ENCODE data around the gene MACROH2A2.
"Not testable (repeated sequence)": the region's sequence is repeated elsewhere in the genome, so short reads cannot be mapped to it uniquely, and the experiment has no call there.

The MACROH2A2 gene

GRCh38 chr10:70066190-70066589, 13.5 kb downstream of the MACROH2A2 start:
- no peak overlapping the region for H3K27ac ChIP-seq (ENCODE audit: low read depth, low read length)
- no peaks in the 10 kb centered on the region for H3K79me2 ChIP-seq (ENCODE audit: control insufficient read depth, insufficient read depth, low read length, unreplicated experiment)
- H3K4me1 ChIP-seq (ENCODE audit: control insufficient read depth, insufficient read depth, low read length, unreplicated experiment), result no peaks in the 10 kb centered on the region
- H3K36me3 ChIP-seq (ENCODE audit: insufficient read depth, low read length), result no peaks in the 10 kb centered on the region
- no peak overlapping the region for H2AFZ ChIP-seq (ENCODE audit: low read length, unreplicated experiment)
- no peak overlapping the region for H3K4me3 ChIP-seq (ENCODE audit: low read depth, low read length)
- H3K27me3 ChIP-seq (ENCODE audit: insufficient read depth, low read length), result no peaks in the 10 kb centered on the region

GRCh38 chr10:70067586-70067985, 14.9 kb downstream of the MACROH2A2 start:
- no peaks in the 10 kb centered on the region for H3K27me3 ChIP-seq (ENCODE audit: insufficient read depth, low read length)
- H3K4me3 ChIP-seq (ENCODE audit: low read depth, low read length), result no peak overlapping the region
- no peak overlapping the region for H3K27ac ChIP-seq (ENCODE audit: low read depth, low read length)
- H3K79me2 ChIP-seq (ENCODE audit: control insufficient read depth, insufficient read depth, low read length, unreplicated experiment), result no peaks in the 10 kb centered on the region
- H3K4me1 ChIP-seq (ENCODE audit: control insufficient read depth, insufficient read depth, low read length, unreplicated experiment), result no peaks in the 10 kb centered on the region
- H3K36me3 ChIP-seq (ENCODE audit: insufficient read depth, low read length), result no peaks in the 10 kb centered on the region
- no peak overlapping the region for H2AFZ ChIP-seq (ENCODE audit: low read length, unreplicated experiment)

- Histone ChIP-seq H3K4me1 (ENCODE audit: control insufficient read depth, insufficient read depth, low read length, unreplicated experiment) (no peaks in the 10 kb centered on the region), H3K36me3 (ENCODE audit: insufficient read depth, low read length) (no peaks in the 10 kb centered on the region), H3K4me3 (ENCODE audit: low read depth, low read length) (no peak overlapping the region), H3K27ac (ENCODE audit: low read depth, low read length) (no peak overlapping the region), H3K27me3 (ENCODE audit: insufficient read depth, low read length) (no peaks in the 10 kb centered on the region), H3K79me2 (ENCODE audit: control insufficient read depth, insufficient read depth, low read length, unreplicated experiment) (no peaks in the 10 kb centered on the region), H2AFZ (ENCODE audit: low read length, unreplicated experiment) (no peak overlapping the region)
Measured at GRCh38 chr10:70068925-70069324, 16.3 kb downstream of the MACROH2A2 start.

GRCh38 chr10:70069346-70069745, 16.7 kb downstream of the MACROH2A2 start:
- no peaks in the 10 kb centered on the region for H3K27me3 ChIP-seq (ENCODE audit: insufficient read depth, low read length)
- H3K79me2 ChIP-seq (ENCODE audit: control insufficient read depth, insufficient read depth, low read length, unreplicated experiment), result no peaks in the 10 kb centered on the region
- H2AFZ ChIP-seq (ENCODE audit: low read length, unreplicated experiment), result no peak overlapping the region
- H3K4me3 ChIP-seq (ENCODE audit: low read depth, low read length), result no peak overlapping the region
- H3K4me1 ChIP-seq (ENCODE audit: control insufficient read depth, insufficient read depth, low read length, unreplicated experiment), result no peaks in the 10 kb centered on the region
- H3K27ac ChIP-seq (ENCODE audit: low read depth, low read length), result no peak overlapping the region
- no peaks in the 10 kb centered on the region for H3K36me3 ChIP-seq (ENCODE audit: insufficient read depth, low read length)

- H3K4me3 ChIP-seq (ENCODE audit: low read depth, low read length), result no peak overlapping the region
- H3K27me3 ChIP-seq (ENCODE audit: insufficient read depth, low read length), result no peaks in the 10 kb centered on the region
- H3K36me3 ChIP-seq (ENCODE audit: insufficient read depth, low read length), result no peaks in the 10 kb centered on the region
- no peak overlapping the region for H2AFZ ChIP-seq (ENCODE audit: low read length, unreplicated experiment)
- no peak overlapping the region for H3K27ac ChIP-seq (ENCODE audit: low read depth, low read length)
- no peaks in the 10 kb centered on the region for H3K4me1 ChIP-seq (ENCODE audit: control insufficient read depth, insufficient read depth, low read length, unreplicated experiment)
- no peaks in the 10 kb centered on the region for H3K79me2 ChIP-seq (ENCODE audit: control insufficient read depth, insufficient read depth, low read length, unreplicated experiment)
Measured at GRCh38 chr10:70070834-70071233, 18.2 kb downstream of the MACROH2A2 start.

GRCh38 chr10:70074165-70074564, 21.5 kb downstream of the MACROH2A2 start:
- Histone ChIP-seq H2AFZ (ENCODE audit: low read length, unreplicated experiment) (no peak overlapping the region), H3K27me3 (ENCODE audit: insufficient read depth, low read length) (no peaks in the 10 kb centered on the region), H3K4me3 (ENCODE audit: low read depth, low read length) (no peak overlapping the region), H3K36me3 (ENCODE audit: insufficient read depth, low read length) (no peaks in the 10 kb centered on the region), H3K27ac (ENCODE audit: low read depth, low read length) (no peak overlapping the region), H3K4me1 (ENCODE audit: control insufficient read depth, insufficient read depth, low read length, unreplicated experiment) (peaks cover 3% of the 10 kb centered on the region), H3K79me2 (ENCODE audit: control insufficient read depth, insufficient read depth, low read length, unreplicated experiment) (no peaks in the 10 kb centered on the region)

- Histone ChIP-seq H3K4me3 (ENCODE audit: low read depth, low read length) (no peak overlapping the region), H3K4me1 (ENCODE audit: control insufficient read depth, insufficient read depth, low read length, unreplicated experiment) (peaks cover 3% of the 10 kb centered on the region), H2AFZ (ENCODE audit: low read length, unreplicated experiment) (no peak overlapping the region), H3K36me3 (ENCODE audit: insufficient read depth, low read length) (no peaks in the 10 kb centered on the region), H3K27me3 (ENCODE audit: insufficient read depth, low read length) (no peaks in the 10 kb centered on the region), H3K27ac (ENCODE audit: low read depth, low read length) (no peak overlapping the region), H3K79me2 (ENCODE audit: control insufficient read depth, insufficient read depth, low read length, unreplicated experiment) (no peaks in the 10 kb centered on the region)
Measured at GRCh38 chr10:70074971-70075370, 22.3 kb downstream of the MACROH2A2 start.

- no peaks in the 10 kb centered on the region for H3K36me3 ChIP-seq (ENCODE audit: insufficient read depth, low read length)
- no peaks in the 10 kb centered on the region for H3K27me3 ChIP-seq (ENCODE audit: insufficient read depth, low read length)
- no peak overlapping the region for H3K27ac ChIP-seq (ENCODE audit: low read depth, low read length)
- peaks cover 3% of the 10 kb centered on the region for H3K4me1 ChIP-seq (ENCODE audit: control insufficient read depth, insufficient read depth, low read length, unreplicated experiment)
- H3K79me2 ChIP-seq (ENCODE audit: control insufficient read depth, insufficient read depth, low read length, unreplicated experiment), result no peaks in the 10 kb centered on the region
- no peak overlapping the region for H3K4me3 ChIP-seq (ENCODE audit: low read depth, low read length)
- no peak overlapping the region for H2AFZ ChIP-seq (ENCODE audit: low read length, unreplicated experiment)
Measured at GRCh38 chr10:70078329-70078728, 25.7 kb downstream of the MACROH2A2 start.

GRCh38 chr10:70078937-70079336, 26.3 kb downstream of the MACROH2A2 start:
- Histone ChIP-seq H3K79me2 (ENCODE audit: control insufficient read depth, insufficient read depth, low read length, unreplicated experiment) (no peaks in the 10 kb centered on the region), H3K36me3 (ENCODE audit: insufficient read depth, low read length) (no peaks in the 10 kb centered on the region), H3K27ac (ENCODE audit: low read depth, low read length) (no peak overlapping the region), H3K4me3 (ENCODE audit: low read depth, low read length) (no peak overlapping the region), H3K27me3 (ENCODE audit: insufficient read depth, low read length) (no peaks in the 10 kb centered on the region), H2AFZ (ENCODE audit: low read length, unreplicated experiment) (no peak overlapping the region), H3K4me1 (ENCODE audit: control insufficient read depth, insufficient read depth, low read length, unreplicated experiment) (peaks cover 3% of the 10 kb centered on the region)

- not testable (repeated sequence) for H3K4me1 ChIP-seq (ENCODE audit: control insufficient read depth, insufficient read depth, low read length, unreplicated experiment); H3K36me3 ChIP-seq (ENCODE audit: insufficient read depth, low read length); H3K27me3 ChIP-seq (ENCODE audit: insufficient read depth, low read length); H3K27ac ChIP-seq (ENCODE audit: low read depth, low read length); H3K4me3 ChIP-seq (ENCODE audit: low read depth, low read length); H2AFZ ChIP-seq (ENCODE audit: low read length, unreplicated experiment); H3K79me2 ChIP-seq (ENCODE audit: control insufficient read depth, insufficient read depth, low read length, unreplicated experiment)
Measured at GRCh38 chr10:70080789-70081188, 28.1 kb downstream of the MACROH2A2 start.

GRCh38 chr10:70084189-70084588, 31.5 kb downstream of the MACROH2A2 start:
- Histone ChIP-seq H3K4me1 (ENCODE audit: control insufficient read depth, insufficient read depth, low read length, unreplicated experiment) (no peaks in the 10 kb centered on the region), H3K27ac (ENCODE audit: low read depth, low read length) (no peak overlapping the region), H3K4me3 (ENCODE audit: low read depth, low read length) (no peak overlapping the region), H3K36me3 (ENCODE audit: insufficient read depth, low read length) (no peaks in the 10 kb centered on the region), H2AFZ (ENCODE audit: low read length, unreplicated experiment) (no peak overlapping the region), H3K79me2 (ENCODE audit: control insufficient read depth, insufficient read depth, low read length, unreplicated experiment) (no peaks in the 10 kb centered on the region), H3K27me3 (ENCODE audit: insufficient read depth, low read length) (no peaks in the 10 kb centered on the region)
